ENCODE data around the gene CIBAR2. TPM values are rescaled to one million over a fixed set of nuclear protein-coding genes. Genes with fewer than 3 reads are reported as not detected.
"Not testable (repeated sequence)": the region's sequence is repeated elsewhere in the genome, so short reads cannot be mapped to it uniquely, and the experiment has no call there.

Gene CIBAR2
- total RNA-seq, 1 donor from 2014 or later, result 0.41 TPM

DNA sequence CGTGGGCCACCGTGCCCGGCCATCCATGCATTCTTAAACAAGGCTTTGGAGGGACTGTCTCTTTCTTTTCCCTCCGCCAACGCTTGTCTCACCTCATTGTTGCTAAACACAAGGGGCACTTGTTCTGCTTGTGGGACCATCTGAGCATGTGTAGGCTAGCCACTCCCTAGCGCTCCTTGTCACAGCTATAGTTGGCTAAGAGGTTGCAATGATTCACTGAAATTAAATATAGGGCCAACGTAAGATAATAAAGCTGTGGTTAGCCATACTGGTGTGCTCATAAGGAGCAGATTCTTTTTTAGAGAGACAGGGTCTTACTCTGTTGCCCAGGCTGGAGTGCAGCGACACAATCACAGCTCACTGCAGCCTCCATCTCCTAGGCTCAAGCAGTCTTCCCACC lies 43.5 kb downstream of the CIBAR2 start:
- FAIRE-seq, result no peak
- no peak for DNase-seq (ENCODE audit: low spot score in 2 of 2)

DNA sequence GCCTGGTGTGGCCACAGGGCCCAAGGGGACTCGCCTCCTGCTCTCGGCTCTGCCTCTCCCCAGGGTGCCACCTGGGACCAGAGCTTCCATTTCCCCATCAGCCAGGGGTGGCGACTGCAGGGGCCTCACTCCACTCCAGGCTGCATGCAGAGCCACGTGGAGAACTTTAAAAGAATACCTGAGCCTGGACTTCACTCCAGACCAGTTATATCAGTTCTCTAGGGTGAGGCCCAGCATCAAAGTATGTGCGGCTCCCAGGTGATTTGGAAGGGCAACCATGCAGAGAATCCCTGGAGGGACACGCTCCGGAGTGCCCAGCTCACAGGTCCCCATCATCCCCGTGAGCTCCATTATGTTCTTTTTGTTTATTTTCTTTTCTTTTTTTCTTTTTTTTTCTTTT lies 44.8 kb downstream of the CIBAR2 start:
- no peak for DNase-seq (ENCODE audit: low spot score in 2 of 2)
- FAIRE-seq, result no peak

DNA sequence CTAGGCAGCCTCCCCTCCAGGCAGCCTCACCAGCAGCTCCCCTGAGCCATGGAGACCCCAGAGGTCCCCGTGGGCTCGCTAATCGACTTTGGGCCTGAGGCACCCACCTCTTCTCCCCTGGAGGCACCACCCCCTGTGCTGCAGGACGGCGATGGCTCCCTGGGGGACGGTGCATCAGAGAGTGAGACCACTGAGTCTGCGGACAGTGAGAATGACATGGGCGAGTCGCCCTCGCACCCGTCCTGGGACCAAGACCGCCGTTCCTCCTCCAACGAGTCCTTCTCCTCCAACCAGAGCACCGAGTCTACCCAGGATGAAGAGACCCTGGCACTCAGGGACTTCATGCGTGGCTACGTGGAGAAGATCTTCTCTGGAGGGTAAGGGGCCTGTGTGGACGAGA lies 45.2 kb downstream of the CIBAR2 start:
- DNase-seq (ENCODE audit: low spot score in 2 of 2) (no peak), FAIRE-seq (no peak)

DNA sequence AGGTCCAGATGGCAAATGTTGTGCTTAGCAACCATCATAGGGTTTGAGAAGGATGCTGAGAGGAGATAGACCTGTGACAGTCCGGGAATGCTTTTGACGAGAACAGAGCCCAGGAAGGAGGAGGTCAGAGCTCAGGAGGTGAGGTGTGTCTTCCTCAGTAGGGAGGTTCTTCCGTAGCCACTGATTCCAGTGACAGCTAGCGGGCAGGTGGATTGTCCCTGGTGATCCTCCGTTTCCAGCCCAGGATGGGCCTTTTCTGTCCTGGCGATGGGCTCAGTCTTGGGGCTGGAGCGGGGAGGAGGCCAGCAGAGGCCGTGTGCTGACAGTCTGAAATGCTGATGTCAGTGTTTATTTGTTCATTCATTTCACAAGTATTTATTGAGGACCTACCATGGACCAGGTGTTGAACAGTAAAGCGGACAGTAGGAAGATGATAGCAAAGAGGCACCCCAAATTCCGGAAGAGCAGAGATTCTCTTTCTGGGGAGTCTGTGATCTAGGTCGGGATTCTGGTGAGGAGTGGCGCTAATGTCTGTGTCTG lies 45.9 kb downstream of the CIBAR2 start:
- FAIRE-seq (no peak), DNase-seq (ENCODE audit: low spot score in 2 of 2) (no peak)

DNA sequence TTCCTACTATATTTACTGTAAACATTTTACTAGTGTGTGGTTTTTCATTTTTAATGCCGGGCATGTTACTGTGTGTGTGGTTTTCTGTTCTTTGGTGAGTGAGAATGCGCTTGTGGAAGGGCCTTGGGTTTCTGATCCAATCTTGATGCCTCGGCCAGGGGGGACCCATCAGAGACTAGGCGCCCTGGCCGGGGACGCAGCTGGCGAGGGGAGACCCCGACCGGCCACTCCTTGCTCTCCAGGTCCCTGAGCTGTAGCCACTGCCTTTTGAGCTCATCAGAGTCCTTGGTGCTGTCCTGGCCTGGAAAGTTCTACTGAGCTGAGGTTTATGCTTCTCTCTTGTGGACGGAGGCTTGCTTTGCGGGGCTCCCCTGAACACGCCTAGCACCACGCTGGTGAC lies 47.2 kb downstream of the CIBAR2 start:
- no peak for DNase-seq (ENCODE audit: low spot score in 2 of 2)
- no peak for FAIRE-seq

DNA sequence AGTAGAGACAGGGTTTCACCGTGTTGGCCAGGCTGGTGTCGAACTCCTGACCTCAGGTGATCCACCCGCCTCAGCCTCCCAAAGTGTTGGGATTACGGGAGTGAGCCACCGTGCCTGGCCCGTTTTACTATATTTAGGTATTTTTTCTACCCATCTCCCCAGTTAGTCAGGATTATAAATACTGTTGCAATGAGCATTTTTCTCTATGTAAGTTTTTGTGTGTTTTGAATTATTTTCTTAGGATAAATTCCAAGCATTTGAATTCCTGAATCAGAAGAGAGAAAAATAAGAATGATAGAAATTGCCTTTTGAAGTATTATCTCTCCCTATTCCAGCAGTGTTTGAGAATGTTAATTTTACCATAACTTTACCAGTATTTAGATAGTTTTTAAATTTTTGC lies 48.1 kb downstream of the CIBAR2 start:
- no peak for DNase-seq (ENCODE audit: low spot score in 2 of 2)
- FAIRE-seq, result no peak

DNA sequence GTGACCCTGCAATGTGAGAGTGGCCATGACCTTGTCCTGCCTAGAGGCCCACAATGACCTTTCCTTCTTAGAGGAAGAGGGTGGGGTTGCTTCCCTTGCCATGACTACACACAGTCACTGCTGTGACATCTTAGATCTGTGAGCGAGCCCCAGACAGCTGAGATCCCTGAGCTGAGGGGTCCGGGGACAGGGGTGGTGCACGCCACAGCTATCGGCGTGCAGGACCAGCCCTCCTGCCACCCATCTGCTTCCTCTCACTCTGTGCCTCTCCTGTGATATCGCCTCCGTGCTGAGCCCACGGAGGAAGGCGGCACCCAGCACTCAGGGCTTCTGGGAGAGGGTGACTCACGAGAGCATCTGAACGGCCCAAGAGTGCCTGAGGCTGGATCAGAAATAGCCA lies 49.4 kb downstream of the CIBAR2 start:
- FAIRE-seq (no peak), DNase-seq (ENCODE audit: low spot score in 2 of 2) (no peak)

DNA sequence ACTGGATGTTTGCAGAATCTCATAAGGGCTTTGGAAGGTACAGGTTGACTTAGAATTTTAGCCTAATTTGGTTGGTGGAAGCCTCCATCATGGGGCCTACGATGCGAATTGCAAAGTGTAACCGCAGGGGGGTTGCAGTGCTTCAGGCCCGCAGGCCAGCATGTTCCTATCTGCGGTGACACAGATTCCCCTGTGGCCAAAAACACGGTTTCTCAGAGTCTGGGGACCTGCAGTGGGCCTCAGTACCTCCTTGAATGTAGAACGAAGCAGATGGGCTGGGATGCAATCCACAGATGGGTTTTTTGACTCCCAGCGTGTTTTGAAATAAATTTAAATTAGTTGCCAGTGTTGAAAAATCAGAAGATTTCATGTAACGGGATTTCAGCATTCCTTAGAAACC lies 49.9 kb downstream of the CIBAR2 start:
- DNase-seq (ENCODE audit: low spot score in 2 of 2) (no peak), FAIRE-seq (no peak)

DNA sequence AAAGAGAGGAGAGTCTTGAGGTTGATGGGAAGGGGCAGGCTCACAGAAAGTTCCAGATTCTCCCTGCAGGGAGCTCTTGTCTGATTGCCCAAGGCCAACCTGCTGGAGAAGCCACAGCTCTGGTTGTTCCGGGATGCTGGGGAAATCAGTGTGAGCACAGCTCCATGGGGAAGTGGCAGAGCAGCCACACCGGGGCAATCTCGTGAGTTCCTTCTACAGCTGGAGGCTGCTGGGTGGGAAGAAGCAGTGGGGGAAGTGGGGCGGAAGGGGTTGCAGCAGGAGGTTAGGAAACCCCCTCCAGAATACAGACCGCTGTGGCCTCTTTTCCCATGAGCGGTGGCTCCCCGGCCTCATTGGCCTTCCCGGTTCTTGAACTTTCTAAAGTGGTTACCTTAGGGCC lies 50.7 kb downstream of the CIBAR2 start:
- DNase-seq (ENCODE audit: low spot score in 2 of 2), result no peak
- FAIRE-seq, result no peak

DNA sequence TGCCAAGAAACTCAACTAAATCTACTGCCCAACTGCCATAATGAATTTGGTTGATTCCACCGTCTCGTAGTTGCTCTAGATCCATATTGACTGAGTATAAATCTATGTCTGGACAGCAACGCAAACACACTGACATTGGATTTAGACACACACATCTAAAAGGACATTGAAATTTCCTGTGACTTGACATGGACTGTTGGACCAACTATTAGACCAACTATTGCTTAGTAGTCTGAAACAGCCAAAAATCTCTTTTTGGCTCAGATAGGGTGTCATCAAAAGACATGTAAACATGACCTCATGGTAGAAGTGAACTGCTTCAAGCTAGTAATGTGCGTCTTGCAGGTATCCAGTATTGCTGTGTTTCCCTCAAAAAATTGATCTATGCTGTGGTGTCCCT lies 53.4 kb downstream of the CIBAR2 start:
- FAIRE-seq, result no peak
- no peak for DNase-seq (ENCODE audit: low spot score in 2 of 2)

DNA sequence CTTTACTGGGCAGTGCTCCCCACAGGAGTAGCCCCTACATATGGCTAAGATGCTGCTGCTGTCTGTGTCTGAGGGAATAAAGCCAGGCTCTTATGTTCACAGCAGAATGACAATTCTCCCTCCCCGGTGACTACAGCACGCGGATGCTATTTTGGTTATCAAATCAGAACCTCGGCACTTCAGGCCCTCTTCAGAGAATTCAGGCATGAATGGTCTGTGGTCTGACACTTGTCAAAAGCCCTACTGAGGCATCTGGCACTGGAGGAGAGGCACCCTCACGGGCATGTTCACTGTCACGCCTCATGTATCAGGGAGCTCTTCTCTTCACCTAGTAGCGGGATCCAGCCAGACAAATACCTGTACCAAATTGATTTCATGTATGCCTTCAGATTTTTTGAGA lies 54.3 kb downstream of the CIBAR2 start:
- DNase-seq (ENCODE audit: low spot score in 2 of 2) (no peak), FAIRE-seq (no peak)

DNA sequence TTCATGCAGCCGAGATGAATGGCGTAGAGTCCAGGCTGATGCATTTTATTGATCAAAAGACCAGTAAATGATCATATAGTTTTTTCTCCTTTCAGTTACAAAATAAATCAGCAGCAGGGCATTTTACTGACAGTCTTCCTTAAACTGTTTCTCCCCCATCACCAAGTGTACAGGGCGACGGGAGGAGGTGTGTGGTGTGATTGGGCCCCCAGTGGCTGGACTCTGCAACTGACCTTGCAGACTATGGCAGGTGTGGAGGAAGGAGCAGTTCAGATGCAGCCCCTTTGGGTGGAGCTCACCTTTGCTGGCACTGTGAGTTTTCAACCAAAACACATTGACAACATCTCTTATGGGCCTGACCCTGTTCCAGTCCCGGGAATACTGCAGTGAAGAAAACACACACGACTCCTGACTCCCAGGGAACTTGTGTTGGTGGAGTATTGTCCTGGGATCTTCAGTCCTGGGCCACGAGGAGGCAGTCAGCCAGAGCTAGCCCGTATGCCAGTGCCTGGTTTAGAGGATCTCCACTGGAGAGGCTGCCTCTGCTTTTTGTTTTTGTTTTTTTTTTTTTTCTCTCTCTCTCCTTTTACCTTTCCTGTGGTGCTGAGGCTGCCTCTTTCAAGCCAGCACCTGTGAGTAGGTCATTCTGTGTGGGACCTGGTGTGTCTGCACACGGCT lies 54.9 kb downstream of the CIBAR2 start:
- no peak for DNase-seq (ENCODE audit: low spot score in 2 of 2)
- no peak for FAIRE-seq

DNA sequence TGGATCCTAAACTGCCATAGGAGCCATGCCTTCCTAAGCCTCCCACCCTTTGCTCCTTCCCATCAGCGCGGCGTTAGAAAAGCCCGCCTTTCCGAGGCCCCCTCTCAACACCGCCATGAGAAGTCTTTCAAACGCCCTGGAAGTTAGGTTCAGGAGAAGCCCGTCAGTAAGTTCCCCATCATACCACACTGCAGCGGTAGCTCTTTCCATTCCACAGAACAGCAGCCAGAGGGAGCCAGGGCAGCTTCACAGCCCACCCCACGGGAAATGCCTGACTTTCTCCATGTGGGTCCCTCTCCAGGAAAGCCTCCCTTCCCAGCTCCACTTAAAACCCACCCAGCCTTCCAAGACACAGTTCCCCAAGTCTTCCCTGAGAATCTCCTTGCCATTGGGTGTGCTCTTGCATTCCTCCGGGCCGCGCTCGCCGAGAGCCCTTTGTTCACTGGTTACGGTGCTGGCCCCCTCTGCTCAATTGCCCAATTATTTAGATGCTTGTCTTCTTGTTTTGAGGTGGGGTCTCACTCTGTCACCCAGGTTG lies 56.0 kb downstream of the CIBAR2 start:
- DNase-seq (ENCODE audit: low spot score in 2 of 2) (no peak), FAIRE-seq (no peak)

DNA sequence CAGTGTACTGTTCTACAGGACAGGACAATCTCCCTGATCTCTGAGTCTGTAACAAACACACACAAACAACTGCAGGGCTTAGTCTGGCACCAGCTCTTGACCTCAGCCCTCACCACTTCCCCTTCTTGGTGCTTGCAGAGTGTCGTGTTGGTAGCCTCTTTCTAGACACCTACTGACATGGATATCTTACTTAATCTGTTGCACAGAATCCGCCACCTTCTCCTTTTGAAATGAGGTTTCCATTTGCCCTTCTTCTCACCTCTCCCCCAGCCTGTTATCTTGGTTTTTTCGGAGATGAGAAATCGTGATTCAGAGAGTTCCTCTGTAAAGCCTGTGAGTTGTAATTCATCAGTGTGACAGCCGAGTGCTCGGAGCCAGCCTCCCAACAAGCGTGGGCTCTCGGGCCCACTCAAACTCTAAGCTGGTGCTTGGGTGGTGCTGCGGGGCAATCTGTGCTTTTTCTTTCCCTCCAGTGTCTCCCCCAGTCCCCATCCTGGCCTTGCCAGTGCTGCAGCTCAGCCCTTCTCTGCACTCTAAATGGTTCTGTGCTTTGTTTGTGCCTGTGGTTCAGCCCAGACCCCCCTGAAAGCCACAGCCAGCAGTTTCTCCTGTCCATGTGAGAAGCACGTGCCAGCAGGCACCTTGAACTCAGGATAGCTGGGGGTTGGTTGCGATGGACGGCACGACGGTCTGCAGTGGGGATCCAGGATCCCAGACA lies 56.6 kb downstream of the CIBAR2 start:
- no peak for DNase-seq (ENCODE audit: low spot score in 2 of 2)
- FAIRE-seq, result no peak

DNA sequence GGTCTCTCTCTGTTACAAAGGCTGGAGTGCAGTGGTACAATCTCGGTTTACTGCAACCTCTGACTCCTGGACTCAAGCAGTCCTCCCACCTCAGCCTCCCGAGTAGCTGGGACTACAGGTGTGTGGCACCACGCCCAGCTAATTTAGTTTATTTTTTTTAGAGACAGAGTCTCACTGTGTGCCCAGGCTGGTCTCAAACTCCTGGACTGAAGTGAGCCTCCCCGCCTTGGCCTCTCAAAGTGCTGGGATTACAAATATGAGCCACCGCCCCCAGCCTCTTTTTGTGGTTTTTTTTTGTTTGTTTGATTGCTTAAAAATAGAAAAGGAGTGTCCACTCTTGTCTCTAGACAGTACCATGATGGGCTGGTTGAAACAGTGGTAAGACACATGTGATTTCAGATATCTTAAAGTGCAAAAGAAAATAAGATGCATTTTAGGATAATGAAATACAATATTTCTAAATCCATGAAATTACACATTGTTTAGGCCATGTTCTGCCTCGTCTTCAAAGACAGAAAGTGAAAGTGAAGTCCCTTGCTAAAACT lies 57.3 kb downstream of the CIBAR2 start:
- no peak for DNase-seq (ENCODE audit: low spot score in 2 of 2)
- FAIRE-seq, result no peak

DNA sequence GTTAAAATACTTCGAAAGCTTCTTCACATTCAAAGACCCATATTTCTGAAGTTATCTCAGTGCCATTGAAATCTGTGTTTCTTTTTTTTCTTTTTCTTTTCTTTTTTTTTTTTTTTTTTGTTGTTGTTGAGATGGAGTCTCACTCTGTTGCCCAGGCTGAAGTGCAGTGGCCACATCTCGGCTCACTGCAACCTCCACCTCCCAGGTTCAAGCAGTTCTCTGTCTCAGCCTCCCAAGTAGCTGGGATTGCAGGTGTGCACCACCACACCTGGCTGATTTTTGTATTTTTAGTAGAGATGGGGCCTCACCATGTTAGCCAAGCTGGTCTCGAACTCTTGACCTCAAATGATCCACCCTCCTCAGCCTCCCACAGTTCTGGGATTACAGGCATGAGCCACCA lies 58.0 kb downstream of the CIBAR2 start:
- not testable (repeated sequence) for FAIRE-seq; DNase-seq (ENCODE audit: low spot score in 2 of 2)

DNA sequence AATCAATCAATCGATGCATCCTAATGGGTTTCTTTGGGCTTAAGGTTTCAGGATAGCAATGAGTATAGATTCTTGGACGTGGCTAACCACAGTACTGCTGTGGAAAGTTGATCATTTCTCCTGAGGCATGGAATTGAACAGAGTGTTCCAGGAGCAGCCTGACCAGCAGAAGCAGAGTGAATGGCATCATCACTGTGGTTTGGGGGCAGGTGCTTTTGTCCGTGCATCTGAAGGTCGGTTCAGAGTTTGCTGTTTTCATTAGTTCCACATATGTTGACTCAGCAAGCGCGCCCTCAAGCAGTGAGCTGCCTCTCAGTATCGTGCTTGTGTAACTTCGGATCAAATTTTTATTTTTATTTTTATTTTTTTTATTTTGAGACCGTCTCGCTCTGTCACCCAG lies 59.7 kb downstream of the CIBAR2 start:
- FAIRE-seq (no peak), DNase-seq (ENCODE audit: low spot score in 2 of 2) (no peak)

DNA sequence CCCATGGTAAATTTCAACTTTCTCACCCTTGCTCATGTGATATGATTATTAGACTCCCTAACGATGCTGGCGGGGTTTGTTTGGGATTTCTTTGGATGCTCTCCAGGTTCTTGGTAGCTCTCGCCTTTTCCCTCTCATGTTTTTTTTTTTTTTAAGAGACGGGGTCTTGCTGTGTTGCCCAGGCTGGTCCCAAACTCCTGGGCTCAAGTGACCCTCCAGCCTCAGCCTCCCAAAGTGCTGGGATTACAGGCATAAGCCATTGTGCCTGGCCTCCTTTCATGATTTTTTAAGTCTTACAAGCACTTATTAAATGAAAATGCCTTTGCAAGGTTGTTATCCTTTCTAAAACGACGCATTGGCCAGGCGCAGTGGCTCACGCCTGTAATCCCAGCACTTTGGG lies 60.6 kb downstream of the CIBAR2 start:
- no peak for FAIRE-seq
- no peak for DNase-seq (ENCODE audit: low spot score in 2 of 2)

DNA sequence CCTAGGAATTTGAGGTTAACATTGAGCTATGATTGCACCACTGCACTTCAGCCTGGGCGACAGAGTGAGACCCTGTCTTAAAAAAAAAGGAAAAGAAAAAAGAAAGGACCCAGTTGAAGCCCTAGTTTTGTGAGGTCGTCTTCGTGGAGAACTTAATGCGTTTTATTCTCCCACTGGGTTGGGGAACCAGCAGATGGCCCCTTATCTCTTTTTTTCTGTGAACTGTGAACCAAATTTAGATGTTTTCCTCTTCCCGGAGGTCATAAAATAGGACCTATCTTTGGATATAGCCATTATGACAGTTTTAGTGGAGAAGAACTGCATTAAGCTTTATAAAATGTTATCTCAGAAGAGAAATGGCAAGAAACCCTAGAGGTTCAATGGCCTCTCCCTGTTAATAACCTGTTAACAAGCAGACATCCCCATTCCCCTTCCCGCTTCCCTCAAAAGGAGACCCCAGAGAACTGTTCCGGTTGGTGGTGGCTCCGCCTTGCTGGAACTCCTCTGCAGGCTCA lies 61.1 kb downstream of the CIBAR2 start:
- DNase-seq (ENCODE audit: low spot score in 2 of 2), result no peak
- no peak for FAIRE-seq

DNA sequence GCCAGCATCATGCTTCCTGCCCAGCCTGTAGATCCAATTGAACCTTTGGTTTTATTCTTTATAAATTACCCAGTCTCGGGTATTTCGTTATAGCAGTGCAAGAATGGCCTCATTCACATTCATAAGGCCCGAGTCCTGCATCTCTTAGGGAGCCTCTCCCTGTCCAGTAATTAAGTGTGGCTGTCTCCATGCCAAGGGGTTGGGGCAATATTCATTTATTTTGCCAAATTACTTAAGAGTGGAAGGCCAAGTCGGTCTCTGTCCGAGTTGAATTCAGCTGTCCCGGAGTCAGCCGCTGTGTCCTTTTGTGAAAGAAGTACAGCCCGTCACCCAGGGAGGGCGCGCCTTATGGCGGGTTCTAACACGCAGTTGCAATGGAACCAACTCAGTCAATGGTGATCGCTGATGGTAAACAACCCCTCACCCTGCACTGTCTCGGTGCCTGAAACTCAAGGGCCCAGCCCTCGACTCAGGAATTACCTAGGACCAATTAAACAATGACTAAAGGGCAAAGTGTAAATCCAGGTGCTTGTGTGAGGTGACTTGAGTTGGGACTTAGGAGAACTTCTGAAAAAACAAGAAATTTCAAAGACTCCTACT lies 62.5 kb downstream of the CIBAR2 start:
- no peak for DNase-seq (ENCODE audit: low spot score in 2 of 2)
- no peak for FAIRE-seq
